Esophagus squamous epithelium (tissue), 4 donors: ENCODE measurements around the gene PF4V1.
A peak's percentile ranks its signal among the peaks of the same experiment; 100 is the strongest.

ENCODE experiments used
- POLR2A ChIP-seq, 4 donors: fragments of 450-650 bp; IDR thresholded peaks; one replicate each; pipeline ENCODE4 v1.6.1; 2017; ENCODE audit warnings: antibody characterized with exemption in 4 of 4, mild to moderate bottlenecking in 4 of 4, moderate library complexity in 3 of 4
- TF ChIP-seq, protein P1 (sequence below), 6 experiments: fragments of 450-650 bp in 4 of 6; fragments of 200-600 bp in 2 of 6; sonication (generic) in 2 of 6; IDR thresholded peaks; one replicate each; pipeline ENCODE4 v1.5.1; 2016 to 2019; ENCODE audit warnings: antibody characterized with exemption in 6 of 6, mild to moderate bottlenecking in 4 of 6, moderate library complexity in 4 of 6

DNA sequence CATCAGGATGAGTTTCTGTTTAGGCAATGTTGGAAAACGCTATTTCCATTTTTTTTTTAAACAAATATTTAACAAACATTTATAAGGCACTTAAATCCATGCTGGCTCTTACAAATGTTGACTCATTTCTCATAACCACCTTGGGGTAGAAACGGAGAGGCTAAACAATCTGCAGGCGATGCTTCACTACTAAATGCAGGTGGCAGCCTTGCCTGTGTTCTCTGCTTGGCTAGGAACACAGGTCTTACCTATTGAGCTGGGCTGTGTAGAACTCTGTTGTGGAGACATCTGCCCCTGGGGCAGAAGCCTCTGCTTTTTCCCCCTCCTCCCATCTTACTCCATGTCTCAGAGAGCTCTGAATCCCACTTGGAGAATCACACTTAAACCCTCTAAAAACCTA, 14.7 kb downstream of the PF4V1 start:
- TF ChIP-seq, protein P1, sequence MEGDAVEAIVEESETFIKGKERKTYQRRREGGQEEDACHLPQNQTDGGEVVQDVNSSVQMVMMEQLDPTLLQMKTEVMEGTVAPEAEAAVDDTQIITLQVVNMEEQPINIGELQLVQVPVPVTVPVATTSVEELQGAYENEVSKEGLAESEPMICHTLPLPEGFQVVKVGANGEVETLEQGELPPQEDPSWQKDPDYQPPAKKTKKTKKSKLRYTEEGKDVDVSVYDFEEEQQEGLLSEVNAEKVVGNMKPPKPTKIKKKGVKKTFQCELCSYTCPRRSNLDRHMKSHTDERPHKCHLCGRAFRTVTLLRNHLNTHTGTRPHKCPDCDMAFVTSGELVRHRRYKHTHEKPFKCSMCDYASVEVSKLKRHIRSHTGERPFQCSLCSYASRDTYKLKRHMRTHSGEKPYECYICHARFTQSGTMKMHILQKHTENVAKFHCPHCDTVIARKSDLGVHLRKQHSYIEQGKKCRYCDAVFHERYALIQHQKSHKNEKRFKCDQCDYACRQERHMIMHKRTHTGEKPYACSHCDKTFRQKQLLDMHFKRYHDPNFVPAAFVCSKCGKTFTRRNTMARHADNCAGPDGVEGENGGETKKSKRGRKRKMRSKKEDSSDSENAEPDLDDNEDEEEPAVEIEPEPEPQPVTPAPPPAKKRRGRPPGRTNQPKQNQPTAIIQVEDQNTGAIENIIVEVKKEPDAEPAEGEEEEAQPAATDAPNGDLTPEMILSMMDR (IDR thresholded peaks at IDR 0.05): peak in 2 of 6 experiments; percentile 15 to 38
- TF ChIP-seq POLR2A (IDR thresholded peaks at IDR 0.05): no peak
